Middle frontal gyrus (tissue), 1 donor: ENCODE data around the gene ITSN1.

Experiments used
- DNase-seq: peaks from one replicate; pipeline ENCODE4 v3.0.0-alpha.2; 2015; ENCODE audit warnings: low spot score; ENCODE audit errors: extremely low spot score

The ITSN1 gene

DNA sequence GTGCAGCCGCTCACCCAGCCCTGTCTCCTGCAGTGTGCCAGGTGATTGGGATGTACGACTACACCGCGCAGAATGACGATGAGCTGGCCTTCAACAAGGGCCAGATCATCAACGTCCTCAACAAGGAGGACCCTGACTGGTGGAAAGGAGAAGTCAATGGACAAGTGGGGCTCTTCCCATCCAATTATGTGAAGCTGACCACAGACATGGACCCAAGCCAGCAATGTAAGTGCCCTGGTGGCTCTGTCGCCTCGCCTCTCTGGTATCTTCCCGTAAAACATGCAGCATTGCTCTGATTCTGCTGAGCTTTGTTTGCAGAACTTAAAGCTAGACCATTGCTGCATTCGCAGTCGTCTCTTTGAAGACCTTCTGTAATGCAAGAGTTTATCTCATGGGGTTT lies 194.1 kb downstream of the ITSN1 start:
- no peak for DNase-seq

DNA sequence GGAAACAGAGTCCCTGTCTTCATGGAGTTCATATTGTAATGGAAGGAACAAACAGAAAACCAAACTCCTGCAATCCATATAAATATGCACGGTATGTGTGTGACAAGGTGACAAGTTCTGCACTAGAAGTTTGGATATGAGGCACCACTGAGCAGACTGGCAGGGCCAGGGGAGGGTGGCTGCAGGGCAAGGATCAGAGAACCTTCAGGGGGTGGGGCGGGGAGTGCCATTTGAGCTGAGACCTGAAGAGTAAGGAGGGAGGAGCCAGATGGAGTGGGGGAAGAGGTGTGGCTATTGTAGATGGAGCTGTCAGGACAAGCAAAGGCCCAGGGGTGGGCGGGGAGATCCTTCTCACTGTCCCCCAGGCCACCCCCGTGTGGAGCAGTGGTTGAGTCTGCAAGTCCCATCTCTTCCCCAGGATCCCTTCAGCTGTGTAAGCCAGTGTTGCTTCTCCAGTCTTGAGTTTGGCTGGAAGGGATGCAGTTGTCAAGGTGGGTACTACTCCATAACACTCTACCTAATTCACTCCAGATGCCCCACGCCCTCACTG lies 196.9 kb downstream of the ITSN1 start:
- DNase-seq: no peak

DNA sequence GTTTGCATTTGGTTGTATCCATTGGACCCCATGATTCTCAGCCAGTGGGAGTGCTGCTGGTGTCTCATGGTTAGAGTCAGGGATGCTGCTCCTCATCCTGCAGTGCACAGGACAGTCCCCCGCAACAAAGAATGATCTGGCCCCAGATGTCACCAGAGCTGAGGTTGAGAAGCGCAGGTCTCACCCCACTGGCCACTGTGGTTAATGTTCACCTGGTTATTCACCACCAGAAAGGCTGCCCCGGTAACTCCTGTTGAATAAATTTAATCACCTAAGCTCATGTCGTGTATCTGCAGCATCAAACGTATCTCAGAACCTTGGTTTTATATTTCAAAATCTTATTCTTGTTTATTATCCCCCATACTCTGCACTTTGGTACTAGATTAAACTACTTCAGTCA lies 197.5 kb downstream of the ITSN1 start:
- DNase-seq: no peak

DNA sequence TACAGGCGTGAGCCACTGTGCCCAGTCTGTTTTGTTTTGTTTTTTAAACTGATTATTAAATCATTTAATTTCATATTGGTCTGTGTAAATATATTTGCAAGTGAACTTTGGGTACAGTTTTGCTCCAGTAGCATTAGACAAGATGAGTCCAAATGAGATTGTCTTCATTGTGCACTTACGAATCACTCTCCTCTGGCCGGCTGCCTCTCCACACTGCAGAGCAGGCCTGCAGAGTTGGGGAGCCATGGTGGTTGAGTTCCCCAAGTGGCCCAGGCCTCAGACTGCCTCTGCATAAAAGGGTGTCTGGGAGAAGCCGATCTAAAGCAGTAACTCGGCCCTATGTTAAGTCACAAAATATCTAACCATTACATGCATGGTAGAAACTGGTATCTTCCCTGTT lies 198.5 kb downstream of the ITSN1 start:
- DNase-seq: no peak

DNA sequence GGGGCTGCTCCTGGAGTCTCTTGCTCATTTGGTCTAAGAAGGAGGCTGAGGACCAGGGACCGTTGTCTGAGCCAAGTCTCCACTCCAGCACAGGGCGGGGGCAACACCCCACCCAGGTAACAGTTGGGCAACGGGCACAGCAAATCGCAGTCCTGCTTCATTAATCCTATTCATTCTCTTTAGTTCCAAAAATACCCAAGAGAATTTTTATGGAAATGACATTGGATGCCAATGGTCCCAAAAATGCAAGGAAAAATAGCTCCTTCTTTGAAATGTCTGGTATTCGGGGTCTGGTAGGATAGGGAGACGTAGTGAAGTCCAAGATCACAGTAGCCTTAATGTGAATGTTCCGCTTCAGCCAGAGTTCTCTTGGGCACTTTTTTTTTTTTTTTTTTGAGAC lies 199.3 kb downstream of the ITSN1 start:
- DNase-seq: no peak

DNA sequence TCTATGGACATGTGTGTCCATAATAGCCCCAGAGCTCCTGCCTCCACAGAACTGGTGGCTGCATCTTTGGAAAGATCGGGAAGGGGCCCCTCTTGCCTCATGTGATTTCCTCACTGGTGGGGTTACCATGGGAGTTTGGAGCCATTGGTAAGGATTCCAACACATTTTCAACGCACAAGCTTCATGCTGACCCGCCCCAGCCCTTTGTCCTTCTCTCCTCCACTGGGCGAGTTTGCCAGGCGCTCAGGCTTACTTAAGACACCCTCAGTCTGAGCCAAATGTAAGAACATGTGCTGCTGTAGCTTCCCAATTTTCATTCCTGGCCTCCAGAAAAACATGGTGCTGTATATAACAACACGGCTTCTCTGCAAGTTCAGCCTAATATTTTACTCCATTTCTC lies 200.9 kb downstream of the ITSN1 start:
- DNase-seq: no peak

DNA sequence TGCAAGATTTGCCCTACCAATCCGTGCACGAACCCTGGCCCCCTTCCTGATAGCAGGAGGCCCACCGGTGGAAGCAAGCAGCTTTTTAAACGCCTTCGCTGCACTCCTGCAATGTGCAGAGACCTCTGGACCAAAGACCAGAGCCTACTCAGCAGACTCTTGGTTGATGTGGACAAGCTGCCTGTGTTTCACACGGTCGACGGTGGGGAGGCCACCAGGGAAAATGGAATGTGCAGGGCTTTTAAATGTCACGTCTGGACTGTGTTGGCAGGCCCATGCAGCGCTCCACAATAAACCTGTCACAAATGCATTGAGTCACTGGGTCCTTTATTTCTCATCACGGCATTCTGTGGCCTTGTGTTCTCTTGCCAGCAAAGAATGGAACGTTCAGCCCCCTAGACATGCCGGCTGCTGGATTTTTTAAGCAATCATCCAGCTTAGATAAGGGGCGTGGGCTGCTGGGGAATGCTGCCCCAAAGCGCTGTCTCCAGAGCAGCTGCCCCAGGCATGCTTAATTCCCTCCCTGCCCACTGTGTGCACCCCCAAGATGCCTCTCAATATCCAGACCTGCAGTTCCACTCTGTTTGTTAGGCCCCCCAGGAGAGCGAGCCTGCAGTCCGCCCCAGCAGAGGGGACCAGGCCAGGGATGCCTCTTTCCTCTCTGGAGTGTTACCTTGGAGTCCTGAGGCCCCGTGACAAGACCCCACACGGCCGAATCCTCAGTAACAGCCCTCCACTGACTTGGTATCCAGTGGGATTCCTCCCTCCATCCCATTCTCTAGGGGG lies 202.0 kb downstream of the ITSN1 start:
- no peak for DNase-seq

DNA sequence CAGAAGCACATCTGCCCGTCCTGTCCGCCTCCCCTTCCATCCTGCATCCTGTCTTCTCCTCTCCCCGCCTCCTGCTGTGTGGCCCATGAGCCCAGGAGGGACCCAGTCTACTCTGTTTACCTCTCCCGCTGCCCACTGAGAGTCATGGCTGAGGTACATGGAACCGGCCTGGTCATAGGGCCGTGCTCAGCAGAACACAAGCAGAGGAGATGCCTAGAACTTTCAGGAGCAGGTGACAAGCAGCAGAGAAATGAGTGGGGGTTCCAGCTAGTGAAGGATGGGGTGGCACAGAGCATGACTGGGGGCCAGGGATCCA lies 202.5 kb downstream of the ITSN1 start:
- DNase-seq: no peak

DNA sequence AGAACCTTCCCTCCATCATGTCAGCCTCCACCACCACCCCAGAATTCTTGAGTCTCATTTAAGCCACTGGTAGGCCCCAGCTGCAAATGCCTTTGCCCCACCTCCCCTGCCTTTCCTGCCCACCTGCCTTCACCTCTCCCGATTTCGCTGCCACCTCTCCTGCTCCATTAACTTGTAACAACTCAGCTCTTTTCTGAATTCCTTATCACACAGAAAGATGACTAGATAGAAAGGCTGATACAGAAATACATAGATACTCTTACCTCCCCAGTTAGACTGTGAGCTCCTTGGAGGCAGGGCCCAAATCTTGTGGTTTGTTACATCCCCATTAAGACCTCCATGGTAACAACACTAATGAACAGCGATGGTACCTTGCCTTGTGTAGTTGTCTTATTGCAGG lies 203.8 kb downstream of the ITSN1 start:
- DNase-seq: no peak

DNA sequence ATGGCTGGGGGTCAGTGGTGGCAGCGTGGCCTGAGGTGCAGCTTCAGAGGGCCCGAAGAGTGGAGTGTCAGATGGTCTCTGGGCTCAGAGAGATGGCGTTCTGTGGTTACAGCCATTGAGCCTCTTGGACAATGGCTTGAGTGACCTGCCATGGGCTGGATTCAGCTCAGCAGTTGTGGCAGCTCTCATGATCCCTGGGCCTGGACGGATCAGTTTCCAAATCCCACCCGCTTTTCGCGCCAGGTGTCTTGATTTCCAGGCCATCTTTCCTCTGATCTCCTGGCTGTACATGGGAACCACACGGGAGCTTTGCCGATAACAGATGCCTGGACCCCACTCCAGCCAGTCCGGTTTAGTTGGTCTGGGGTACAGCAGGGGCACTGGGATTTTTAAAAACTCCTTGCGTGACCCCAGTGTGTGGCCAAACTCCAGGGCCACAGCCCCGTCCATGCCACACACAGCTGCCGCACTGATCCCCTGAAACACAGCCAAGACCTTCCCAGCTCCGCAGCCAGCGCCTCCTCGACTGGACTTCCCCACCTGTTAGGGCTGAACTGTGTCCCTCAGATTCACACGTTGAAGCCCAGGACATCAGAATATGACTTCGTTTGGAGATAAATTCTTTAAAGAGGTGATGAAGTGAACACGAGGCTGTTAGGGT lies 205.4 kb downstream of the ITSN1 start:
- DNase-seq: no peak

DNA sequence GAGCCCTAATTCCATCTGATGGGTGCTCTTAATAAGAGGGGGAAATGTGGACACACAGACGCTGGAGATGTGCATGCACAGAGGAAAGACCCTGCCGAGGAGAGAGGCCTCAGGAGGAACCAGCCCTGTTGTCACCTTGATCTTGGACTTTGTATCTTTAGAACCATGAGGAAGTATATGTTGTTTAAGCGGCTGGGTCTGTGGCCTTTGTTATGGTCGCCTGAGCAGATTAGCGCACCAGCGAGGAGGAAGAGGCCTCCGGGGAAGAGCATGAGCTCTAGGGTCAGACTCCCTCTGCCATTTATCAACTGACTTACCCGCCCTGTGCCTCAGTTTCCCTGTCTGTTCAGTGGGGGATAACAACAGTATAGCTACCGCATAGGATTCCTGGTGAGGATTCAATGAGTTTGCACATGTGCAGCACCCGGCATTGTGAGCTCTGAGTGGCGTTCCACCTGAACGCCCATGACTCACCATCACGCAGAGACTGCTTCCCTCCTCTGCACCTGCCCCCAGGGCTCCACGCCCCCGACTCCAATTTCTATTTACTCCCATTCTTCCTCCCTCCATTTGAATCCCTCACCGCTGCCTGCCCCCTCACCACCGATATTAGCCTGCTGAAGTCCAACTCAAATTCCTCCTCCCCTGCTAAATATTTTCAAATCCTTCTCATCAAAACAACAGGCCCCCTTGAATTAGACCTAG lies 206.1 kb downstream of the ITSN1 start:
- DNase-seq: no peak

DNA sequence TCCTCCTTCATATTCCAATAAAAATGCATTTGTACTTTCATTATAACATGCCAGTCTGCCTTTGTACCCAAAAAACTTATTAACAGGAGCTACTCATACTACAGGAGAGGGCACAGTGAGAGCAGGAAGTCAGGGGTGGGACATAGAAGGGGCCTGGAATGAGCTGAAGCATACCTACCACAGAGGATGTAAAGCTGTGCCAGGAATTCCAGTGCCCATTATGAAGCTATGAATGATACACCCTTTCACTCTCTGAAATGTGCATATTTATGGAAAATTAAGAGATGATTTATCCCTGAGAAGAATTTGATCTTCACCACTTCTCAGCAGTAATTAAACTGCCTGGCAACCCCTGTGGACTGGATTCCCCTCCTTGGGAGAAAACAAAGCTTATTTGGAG lies 207.5 kb downstream of the ITSN1 start:
- no peak for DNase-seq

DNA sequence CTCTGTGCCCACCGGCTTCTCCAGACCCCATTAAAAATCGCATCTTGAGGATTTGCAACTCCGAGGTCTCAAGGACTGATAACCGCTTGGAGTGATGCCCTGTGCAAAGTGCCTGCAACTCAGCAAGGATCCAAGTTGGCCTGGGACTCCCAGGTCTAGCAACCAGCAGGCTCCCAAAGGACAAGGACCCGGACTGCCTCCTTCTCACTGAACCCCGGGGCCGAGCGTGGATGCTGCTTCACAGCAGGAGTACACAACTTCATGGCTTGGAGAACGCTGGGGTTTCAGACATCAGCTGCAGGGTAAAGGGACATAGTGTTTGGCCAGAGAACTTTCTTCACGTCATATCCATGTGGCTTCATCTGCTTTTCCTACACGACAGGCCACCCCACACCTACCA lies 208.1 kb downstream of the ITSN1 start:
- DNase-seq: no peak

DNA sequence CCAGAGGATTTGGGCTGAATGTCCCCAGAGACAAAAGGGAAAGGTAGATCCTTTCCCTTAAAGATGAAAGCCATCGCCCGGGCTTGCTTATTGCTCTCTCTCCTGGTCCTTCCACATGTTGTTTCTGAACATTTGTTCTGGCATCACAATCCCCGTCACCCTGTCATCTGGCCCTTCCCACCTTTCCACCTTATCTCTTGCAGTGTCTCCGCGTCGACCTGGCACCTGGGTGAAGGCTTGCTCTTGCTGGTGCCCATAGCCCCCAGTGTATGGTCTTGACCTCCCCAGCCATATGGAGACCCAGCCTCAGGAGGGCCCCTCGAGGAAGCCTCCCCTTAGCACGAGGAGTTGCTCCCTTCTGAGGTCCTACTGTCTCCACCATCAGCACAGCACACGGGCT lies 208.7 kb downstream of the ITSN1 start:
- no peak for DNase-seq

DNA sequence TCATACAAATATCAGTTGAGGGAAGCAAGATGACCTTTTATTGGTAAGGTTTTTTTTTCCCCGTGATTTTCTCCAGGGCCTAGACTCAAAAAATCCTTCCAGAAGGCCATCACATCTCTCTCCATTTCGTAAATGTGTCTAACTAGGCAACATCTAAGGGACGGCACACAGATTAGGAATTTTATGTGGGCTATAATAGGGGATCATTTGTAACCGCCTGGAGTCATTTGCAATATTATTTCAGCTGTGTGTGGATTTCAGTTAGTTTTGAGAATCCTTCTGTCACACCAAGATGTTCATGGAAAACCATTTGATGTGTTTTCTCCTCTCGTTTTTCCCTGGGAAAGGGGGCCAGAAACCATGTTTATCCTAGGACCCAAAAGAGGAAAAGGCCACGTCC lies 210.2 kb downstream of the ITSN1 start:
- DNase-seq: no peak

DNA sequence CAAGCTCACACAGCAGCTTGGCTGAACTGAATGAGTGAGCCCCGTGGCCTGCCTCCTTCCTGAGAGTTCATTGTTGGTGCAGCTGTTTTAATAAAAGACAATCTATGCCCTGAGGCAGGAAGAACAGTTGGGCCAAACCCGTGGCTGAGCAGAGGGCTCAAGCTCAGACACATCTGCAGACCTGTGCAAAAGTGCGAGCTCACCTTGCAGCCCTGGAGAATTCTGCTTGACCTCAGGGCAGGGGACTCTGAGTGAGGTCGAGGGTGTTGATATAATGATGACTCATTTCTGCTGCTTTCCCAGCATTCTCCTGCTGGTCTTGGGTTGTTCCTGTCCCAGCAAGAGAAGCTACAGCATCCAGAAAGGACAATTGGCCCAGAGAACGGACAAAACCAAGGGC lies 212.3 kb downstream of the ITSN1 start:
- no peak for DNase-seq

DNA sequence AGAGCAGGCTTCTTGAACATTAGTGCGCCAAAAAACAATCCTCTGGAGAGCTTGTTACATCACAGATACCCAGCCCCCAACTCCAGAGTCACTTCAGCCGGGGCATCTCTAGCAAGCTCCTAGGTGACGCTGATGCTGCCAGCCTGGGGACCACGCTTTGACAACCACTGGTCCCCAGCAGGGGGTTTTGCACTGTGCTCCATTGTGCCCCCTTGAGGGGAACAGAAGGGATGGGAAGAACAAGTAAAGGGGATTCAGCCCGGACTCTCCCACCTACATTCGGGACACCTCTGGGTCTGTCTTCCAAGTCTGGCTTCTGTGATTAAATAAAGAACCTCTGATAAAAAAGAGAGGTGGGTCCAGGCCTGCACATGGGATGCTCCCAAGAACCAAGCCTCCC lies 212.9 kb downstream of the ITSN1 start:
- no peak for DNase-seq

DNA sequence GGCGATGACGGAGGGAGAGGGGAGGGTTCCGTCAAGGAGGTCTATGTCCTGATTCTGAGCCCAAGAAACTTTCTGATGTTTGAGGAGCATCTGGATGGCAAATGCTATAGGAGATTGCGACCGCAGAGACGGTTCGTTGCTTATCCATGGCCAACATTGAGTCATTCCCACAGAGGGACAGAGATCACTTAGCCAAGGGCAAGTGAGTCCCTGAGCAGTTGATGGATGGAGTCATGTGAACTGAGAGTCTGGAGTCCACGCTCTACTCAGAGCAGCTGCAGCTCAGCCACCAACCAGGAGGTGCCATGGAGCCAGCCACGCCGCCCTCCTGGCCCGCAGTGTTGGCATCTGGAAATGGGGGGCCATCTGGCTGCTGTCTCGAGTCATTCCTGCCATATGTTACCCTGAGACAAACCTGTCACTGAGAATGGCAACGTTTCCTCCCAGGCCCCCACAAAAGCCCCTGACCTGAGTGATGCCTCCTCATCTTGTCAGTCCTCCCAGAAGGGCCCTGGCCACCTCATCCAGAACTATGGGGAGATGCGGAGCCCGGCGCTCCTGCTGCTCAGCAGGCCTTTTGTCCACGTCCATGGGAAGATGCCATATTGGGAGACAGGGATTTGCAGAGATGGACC lies 214.7 kb downstream of the ITSN1 start:
- DNase-seq: no peak

DNA sequence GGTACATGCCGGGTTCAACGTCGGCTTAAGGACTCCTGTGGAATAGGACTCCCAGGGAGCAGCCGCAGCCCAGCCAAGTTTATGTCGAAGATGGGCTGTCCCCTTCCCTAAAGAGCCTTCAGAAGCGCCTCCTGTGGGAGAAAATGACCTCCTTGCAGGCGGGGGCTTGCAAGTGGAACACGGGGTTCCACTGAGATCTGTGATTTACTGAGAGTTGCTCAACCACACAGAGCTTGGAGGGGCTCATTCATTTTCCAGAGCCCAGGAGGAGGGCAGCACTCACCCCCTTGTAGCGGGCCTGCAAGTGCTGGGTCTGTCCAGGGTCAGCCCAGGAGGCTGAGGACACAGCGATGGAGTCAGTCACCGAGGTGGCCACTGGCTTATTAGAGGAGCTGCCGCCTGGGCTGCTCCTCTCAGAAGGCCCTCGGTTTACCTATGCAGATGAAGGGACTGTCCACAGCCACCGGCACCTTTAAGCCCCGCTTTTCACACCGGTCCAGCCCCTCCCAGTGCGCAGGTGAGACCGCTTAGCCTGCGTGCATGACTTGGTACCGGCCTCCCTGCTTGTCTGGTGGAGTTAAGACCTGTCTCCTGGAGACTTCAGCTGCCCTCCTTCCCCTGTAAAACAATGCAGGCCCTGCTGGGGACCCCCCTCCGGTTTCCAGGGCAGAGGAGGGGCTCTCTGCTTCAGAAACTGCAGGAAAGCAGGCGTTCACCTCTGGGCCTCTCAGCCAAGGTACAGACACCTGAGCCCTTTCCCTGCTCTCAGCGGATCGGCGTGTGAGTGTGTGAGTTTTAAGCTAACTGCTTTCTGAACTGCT lies 215.8 kb downstream of the ITSN1 start:
- no peak for DNase-seq

DNA sequence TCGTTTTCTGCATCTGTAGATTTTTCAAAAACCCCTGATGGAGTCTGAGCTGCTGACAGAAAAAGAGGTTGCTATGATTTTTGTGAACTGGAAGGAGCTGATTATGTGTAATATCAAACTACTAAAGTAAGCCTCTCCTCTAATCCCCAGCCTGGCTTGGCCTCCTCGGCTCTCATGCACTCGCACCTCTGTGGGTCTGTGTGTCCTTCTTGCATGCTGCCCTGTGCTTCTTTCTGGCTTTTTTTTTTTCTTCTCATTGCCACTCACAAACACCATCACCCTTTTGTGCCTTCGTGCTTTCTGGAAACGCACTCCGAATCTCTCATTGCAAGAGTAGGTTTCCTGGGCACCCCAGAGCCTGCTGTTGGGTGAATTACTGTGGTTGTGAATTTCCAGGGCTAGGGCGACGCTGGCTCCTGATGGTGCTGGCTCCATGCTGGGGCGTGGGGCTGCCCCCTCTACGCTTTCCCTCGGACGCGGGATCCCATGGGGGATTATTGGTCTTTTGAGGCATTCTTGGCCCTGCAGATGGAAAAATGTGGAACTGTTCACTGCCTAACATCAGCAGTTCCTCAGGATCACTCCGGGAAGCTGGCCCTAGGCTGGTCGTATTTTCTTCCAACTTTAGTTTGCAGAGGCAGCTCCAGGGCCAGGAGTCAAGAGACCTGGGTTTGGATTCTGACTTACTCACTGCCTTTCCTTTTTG lies 216.5 kb downstream of the ITSN1 start:
- DNase-seq: no peak
